ENCODE data around the gene EMB.
"Not testable (repeated sequence)": the region's sequence is repeated elsewhere in the genome, so short reads cannot be mapped to it uniquely, and the experiment has no call there.

Gene EMB

DNA sequence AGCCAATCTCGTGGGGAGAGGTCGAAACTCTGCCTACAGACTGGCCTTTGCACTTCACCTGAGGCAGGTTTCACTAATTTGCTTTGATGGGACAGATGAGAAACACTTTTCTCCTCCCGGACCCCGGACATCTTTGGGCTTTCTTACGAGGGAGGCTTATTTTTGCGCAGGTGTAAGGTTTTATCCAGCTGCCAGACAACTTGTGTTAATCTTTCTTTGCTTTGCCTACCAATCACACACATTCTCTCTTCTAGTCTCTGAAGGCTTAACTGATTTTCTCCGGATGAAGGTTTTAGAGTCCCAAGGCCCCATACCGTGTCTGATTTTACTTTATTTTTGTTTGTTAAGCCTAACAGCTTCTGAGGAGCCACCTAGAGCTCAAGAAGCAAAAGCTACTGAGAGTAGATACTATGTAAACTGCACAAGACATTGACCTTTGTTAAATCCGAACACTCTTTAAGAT, 436 bp upstream of the EMB start:
- in situ Hi-C loops (cut with HindIII; ENCODE audit: low pct_unique_long_range_greater_than_20kb, low sequenced_read_pairs): no loop called here
- no peak for TF ChIP-seq JUND (IDR thresholded peaks at IDR 0.05; ENCODE audit: low read depth)
- no peak for DNase-seq (ENCODE audit: low read depth in 1 of 2, low spot score in 1 of 2)

- in situ Hi-C loops (cut with HindIII; ENCODE audit: low pct_unique_long_range_greater_than_20kb, low sequenced_read_pairs): no loop called here
- TF ChIP-seq JUND (IDR thresholded peaks at IDR 0.05; ENCODE audit: low read depth): no peak
- no peak for DNase-seq (ENCODE audit: low read depth in 1 of 2, low spot score in 1 of 2)
Observed at GRCh38 chr5:50439221-50439620, 1.9 kb downstream of the EMB start.

DNA sequence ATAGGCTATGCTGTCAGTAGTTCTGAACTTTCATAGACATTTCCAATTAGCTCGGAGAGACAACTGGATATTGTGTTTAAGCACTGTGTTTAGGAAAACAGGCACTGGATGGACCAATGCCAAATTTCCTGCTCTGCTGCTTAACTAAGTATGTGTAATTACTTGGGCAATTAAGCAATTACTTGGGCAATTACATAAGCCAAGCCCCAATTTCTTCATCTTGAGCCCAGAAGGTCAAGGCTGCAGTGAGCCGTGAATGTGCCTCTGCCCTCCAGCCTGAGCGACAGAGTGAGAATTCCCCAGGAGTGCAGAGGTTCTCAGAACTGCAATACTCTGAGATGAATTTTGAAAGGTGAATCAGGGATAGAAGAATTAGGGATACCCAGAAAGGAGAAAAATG, 3.0 kb downstream of the EMB start:
- DNase-seq (ENCODE audit: low read depth in 1 of 2, low spot score in 1 of 2); in situ Hi-C loops (cut with HindIII; ENCODE audit: low pct_unique_long_range_greater_than_20kb, low sequenced_read_pairs): not testable (repeated sequence)

DNA sequence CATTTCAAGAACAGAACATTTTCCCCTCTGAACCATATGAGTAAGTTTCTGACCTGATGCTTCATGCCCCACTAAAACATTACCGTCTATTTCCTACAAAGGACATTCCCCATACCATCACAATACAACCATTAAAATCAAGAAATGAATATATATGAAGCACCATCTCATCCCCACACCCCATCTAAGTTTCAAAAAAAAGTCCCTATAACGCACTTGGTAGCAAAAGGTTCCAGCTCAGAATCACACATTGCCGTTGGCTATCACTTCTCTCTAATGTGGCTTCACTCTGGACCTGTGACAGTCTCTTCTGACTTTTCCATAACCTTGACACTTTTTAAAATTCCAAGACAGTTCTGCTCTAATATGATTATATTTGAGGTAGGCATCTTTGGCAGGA, 5.9 kb downstream of the EMB start:
- TF ChIP-seq JUND (IDR thresholded peaks at IDR 0.05; ENCODE audit: low read depth): no peak
- DNase-seq (ENCODE audit: low read depth in 1 of 2, low spot score in 1 of 2): no peak
- in situ Hi-C loops (cut with HindIII; ENCODE audit: low pct_unique_long_range_greater_than_20kb, low sequenced_read_pairs): no loop called here

GRCh38 chr5:50431133-50431904, 9.8 kb downstream of the EMB start:
- in situ Hi-C loops (cut with HindIII; ENCODE audit: low pct_unique_long_range_greater_than_20kb, low sequenced_read_pairs); DNase-seq (ENCODE audit: low read depth in 1 of 2, low spot score in 1 of 2): not testable (repeated sequence)

GRCh38 chr5:50423100-50423799, 17.8 kb downstream of the EMB start:
- DNase-seq (ENCODE audit: low read depth in 1 of 2, low spot score in 1 of 2); in situ Hi-C loops (cut with HindIII; ENCODE audit: low pct_unique_long_range_greater_than_20kb, low sequenced_read_pairs): not testable (repeated sequence)

- DNase-seq (ENCODE audit: low read depth in 1 of 2, low spot score in 1 of 2); in situ Hi-C loops (cut with HindIII; ENCODE audit: low pct_unique_long_range_greater_than_20kb, low sequenced_read_pairs): not testable (repeated sequence)
Observed at GRCh38 chr5:50421184-50421950, 19.7 kb downstream of the EMB start.

DNA sequence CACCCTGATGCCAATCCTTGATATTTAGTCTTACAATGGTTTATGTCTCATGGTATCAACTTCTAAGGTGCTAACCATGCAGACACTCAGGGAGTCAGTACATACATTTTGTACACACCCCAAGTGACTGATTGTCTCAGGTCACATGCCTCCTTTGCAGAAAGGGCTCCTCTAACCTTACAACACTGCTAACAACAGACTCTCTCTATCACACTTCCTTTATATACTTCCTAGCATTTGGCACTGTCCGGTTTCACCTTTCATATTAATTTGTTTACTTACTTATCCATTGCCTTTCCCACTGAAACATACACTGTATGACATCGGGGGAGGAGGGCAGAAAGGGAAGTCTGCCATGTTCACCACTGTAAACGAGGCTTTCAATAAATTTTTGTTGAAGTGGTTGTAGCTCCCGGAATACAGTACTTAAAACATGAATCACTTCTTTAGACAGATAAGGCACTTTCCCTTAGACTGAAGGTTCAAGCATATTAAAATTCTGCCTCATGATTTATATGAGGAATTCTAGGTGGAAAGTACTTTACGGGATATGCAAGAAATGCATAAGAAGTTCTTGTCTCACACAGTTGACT, 20.6 kb downstream of the EMB start:
- in situ Hi-C loops (cut with HindIII; ENCODE audit: low pct_unique_long_range_greater_than_20kb, low sequenced_read_pairs): no loop called here
- DNase-seq (ENCODE audit: low read depth in 1 of 2, low spot score in 1 of 2): no peak
- TF ChIP-seq JUND (IDR thresholded peaks at IDR 0.05; ENCODE audit: low read depth): no peak

- in situ Hi-C loops (cut with HindIII; ENCODE audit: low pct_unique_long_range_greater_than_20kb, low sequenced_read_pairs); DNase-seq (ENCODE audit: low read depth in 1 of 2, low spot score in 1 of 2): not testable (repeated sequence)
Observed at GRCh38 chr5:50419656-50420055, 21.4 kb downstream of the EMB start.

- DNase-seq (ENCODE audit: low read depth in 1 of 2, low spot score in 1 of 2); in situ Hi-C loops (cut with HindIII; ENCODE audit: low pct_unique_long_range_greater_than_20kb, low sequenced_read_pairs): not testable (repeated sequence)
Observed at GRCh38 chr5:50416637-50417036, 24.5 kb downstream of the EMB start.

DNA sequence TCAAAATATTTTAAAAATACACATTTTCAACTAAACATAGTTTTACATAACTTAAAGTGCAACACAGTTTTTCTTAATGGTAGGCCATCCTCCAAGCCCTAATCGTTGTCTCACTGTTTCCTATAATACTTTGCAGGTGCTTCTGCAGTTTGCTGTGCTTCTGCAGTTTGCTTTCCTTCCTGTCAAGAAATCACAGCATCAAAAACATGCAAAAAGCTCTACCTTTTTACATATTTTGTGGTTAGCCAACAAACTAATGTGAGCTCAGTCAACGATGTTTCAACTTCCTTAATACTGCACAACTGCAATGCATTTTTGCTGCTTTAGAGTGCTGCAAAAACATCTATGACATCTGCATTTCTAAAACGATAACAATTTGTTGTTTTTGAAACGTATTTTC, 25.2 kb downstream of the EMB start:
- in situ Hi-C loops (cut with HindIII; ENCODE audit: low pct_unique_long_range_greater_than_20kb, low sequenced_read_pairs): no loop called here
- DNase-seq (ENCODE audit: low read depth in 1 of 2, low spot score in 1 of 2): no peak
- no peak for TF ChIP-seq JUND (IDR thresholded peaks at IDR 0.05; ENCODE audit: low read depth)

GRCh38 chr5:50410932-50411331, 30.2 kb downstream of the EMB start:
- DNase-seq (ENCODE audit: low read depth in 1 of 2, low spot score in 1 of 2); in situ Hi-C loops (cut with HindIII; ENCODE audit: low pct_unique_long_range_greater_than_20kb, low sequenced_read_pairs): not testable (repeated sequence)

GRCh38 chr5:50406877-50407276, 34.2 kb downstream of the EMB start:
- in situ Hi-C loops (cut with HindIII; ENCODE audit: low pct_unique_long_range_greater_than_20kb, low sequenced_read_pairs): no loop called here
- no peak for DNase-seq (ENCODE audit: low read depth in 1 of 2, low spot score in 1 of 2)
- no peak for TF ChIP-seq JUND (IDR thresholded peaks at IDR 0.05; ENCODE audit: low read depth)
